GM21619 (cell line): ENCODE measurements around the gene RHOBTB1.

Source experiments
- ATAC-seq: cut with Tn5 transposase; IDR thresholded peaks from one replicate; pipeline ENCODE4 v1.9.1; 2021; ENCODE audit not compliant: unreplicated experiment

The RHOBTB1 gene

DNA sequence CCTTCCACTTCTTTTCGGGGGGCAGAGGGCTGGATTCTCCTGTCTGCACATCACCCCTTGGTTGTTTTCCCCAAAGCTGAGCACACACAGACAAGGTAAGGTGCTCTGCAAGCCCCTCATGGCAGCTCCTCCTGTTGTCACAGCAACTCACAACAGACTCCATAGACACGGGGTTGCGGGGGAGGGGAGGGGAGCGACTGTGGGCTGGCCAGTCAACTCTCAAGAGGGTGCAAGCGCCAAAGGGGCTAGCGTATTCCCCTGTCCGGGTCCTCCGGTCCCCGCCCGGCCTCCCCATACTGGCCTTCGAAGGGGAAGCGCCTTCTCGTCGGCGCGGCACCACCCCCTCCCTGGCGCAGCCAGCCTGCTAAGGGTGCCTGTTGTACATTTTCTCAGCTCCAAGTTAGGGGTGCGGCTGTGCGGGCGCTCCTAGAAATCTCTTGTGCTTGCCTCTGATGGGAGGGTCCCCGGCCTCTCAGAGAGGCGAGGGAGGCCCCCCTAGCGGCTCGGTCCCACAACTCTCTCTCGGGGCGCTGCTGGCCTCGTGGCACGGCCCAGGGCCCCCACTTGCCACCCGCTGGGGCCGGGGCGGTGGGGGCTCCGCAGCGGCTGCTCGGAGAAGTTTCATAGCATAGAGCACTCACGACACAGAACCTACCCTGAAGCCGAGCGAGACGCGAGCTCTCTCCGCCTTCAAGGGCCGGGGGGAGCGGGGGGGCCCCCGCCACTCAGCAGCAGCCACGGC, 498 bp downstream of the RHOBTB1 start:
- peak; percentile 32 for ATAC-seq

DNA sequence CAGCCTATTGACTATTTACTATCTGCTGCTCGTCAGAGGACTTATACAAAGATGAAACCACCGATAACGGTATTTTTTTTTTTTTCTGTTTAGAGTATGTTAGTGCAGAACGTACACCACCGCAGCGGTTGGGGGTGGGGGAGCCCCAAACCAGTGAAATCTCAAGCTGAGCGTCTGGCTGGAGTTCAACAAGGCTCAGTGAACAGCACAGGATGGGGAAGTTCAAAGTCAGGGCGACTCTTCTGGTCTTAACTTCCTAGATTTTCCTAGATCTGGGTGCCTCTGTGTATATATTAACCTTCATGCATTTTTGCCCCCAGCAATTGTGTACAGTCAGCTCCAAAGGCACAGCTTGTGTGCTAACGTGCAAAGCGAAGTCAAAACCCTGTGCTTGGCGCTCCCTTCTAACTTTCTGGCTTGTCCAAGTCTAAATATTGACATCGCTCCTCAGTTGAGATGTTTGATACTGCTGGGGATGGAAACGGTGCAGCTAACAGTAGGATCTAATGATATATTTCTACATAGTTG, 1.1 kb downstream of the RHOBTB1 start:
- ATAC-seq: peak; percentile 55

DNA sequence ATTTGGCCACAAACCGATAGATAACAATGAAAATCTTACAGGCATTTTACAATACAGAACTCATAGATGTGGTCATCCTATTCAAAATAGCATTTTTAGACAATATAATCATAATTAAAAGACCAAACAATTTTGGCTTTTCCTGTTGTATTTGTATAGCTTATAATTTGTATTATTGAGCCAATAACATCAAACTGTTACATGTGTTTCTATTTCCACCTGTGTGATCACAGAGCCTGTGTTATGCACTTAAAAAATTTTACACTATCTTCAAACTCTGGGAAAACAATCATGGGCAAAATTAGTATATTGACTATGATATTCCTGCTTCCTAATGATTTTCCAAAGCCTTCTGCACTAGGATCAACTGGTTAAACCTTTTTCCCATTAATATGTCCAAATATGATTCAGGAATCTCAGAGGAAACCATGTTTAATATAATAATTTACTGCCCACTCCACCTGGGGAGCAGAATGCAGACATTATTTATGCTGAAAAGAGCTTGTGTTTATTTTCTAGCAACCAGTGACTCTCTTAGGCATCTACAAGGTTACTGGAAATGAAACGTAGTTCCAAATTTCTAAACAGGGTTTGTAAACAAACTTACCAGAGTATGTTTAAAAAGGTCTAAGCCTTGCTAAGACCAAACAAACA, 1.7 kb downstream of the RHOBTB1 start:
- no peak for ATAC-seq

DNA sequence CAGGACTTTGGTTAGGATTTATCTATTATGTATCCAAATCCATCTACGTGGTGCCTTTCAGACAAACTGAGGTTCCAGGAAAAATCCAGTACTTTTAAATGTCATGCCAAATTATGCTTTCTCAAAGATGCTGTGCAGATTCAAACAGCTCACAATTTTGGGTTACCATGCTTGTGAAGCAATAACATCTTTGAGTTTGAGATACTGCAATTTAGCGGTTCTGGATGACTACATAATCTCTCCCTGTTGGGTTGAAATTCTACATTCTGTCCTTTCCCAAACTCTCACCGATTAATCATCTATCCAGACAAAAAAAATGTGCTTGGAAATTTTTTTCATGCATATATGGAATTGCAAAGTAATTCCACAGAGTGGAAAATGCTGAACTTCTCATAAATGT, 3.5 kb downstream of the RHOBTB1 start:
- ATAC-seq: no peak

DNA sequence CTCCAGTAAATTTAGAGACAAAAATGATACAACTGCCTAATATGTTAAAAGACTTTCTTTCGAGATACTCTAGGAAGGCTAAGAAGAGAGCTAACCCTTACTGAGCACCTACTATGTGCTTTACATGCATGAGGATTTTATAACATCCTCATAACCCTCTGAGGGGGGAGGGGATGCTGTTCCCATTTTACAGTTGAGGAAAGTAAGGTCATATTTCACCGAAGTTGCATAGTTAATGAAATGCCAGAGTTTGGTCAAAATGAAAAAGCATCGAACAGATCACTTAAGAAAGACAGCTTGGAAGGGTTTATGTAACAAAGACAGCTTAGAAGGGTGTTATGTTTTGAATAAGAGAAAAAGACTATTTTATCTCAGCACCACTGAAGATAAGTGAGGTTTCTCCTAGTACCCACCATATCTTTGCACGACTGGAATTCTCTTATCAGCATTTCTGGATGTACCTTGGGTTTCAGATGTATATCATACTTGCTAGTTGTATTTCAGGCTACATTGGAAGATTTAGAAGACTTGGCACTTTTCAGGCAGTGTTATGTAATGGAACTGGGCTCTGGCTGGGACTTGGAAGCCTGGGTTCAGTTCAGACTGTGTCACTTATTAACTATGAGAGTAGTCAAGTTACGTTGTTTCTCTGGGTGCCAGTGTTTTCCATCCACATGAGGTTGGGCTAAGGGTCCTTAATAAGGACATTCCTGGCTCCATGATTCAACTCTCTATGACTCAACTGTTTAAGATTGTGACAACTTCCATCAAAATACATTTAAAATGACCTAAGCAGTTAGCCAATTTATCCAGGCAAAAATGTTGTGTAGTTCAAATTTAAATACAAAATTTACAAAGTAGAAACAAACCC, 6.0 kb downstream of the RHOBTB1 start:
- ATAC-seq: no peak

DNA sequence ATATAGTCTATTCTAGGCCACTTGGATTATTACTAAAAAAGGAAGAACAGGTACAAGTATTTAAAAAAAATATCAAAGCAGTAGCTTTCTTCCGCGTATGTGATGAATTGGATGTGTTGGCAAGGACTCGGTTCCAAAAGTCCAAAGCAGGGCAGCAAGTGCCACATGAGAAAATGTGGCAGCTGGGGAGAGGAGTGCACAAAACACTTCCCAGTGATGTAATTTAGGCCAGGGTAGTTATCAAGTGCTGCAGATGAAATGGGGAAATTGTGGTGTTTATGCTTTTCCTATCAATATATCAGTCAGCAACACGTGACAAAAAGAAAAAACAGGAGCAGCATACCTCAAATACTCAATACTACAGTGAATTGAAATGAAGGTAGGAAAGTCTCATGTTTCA, 7.0 kb downstream of the RHOBTB1 start:
- no peak for ATAC-seq

DNA sequence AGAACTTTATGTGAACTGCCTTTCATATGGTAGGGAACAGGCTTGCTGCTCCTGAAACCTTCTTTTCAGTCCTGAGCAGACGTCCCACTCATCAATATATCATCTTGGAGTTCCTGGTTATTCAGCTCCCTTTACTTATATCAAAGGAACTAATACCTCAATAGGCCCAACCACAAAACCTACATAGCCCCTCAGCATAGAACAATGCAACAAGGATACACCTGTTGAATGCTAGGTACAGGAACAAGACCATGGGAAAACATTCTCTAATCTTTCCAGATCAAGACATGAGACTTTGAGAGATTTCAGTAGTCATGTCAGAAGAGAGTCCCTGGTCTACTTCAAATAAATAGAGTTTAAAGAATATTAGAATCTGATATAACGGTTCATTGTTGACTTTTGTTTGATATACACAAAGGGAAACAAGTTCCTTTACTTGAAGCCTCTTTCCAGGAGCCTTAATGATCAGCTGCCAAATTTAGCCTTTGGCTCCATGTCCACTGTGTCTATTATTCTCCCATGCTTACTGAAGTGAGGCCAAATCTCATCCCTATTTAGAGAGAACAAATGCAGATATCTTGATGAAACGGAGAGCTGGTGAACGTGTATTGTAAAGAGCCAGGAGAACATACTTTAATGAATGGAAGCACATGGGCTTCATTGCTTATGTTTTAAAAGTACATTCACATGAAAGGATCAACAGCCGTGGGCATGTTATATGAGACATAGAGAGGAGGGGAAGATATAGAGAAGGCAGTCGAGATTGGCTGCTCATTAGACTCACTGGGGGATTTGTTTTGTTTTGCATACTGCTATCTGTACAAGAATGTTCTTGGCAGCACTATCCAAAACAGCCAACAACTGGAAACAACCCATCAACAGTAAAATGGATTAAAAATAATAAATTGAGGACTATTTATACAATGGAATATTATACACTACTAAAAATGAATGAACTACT, 9.5 kb downstream of the RHOBTB1 start:
- ATAC-seq: no peak

DNA sequence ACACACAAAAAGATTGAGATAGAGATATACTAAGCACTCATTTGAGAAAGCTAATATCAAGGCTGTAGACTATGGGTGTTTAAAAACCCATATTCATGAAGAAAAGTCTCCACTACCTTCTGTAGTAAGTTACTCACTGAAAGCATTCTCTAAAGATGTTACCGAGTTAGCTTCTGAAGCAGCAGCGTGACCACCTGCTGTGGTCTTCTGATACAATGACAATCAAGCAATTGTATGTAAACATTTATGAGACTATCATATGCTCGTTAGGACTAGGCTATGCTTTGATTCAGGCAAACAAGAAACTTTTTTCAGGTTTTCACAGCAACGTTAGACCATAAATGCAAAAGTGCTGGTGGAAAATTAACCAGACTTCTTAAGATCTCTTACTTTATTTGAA, 11.2 kb downstream of the RHOBTB1 start:
- no peak for ATAC-seq

DNA sequence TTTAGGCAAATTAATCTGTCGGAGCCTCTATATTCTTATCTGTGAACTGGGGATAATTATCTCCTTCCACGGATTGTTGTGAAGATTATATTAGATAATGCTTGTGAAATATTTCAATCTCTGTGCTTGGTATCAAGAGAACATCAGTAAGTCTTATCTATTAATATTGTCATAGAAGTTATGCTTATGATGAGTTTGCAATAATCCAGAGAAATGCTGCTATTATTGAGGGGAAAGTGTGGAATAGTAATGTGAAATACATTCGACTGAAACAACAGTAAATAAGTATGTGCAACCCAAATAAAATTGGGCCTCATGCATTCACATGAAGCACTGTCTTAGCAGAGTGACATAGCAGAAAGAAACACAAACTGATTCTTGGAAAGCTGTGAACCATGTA, 13.7 kb downstream of the RHOBTB1 start:
- no peak for ATAC-seq

DNA sequence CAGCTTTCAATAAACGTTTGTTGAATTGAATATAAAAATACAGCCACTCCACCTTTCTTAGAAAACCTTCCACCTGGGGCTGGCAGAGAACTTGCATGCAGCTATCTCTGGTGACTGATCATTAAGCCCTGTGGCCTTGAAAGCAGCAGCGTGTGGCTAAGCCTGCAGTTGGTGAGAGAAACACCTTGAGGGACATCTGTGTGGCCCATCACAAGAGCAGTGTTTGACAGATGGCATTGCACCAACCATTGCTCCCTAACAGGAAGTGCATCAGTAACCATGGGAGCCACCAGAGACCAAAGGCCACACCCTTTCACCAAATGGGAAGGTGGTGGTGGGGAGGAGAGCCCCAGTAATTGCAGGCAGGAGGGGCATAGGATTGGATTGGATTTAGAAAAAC, 22.4 kb downstream of the RHOBTB1 start:
- ATAC-seq: no peak

DNA sequence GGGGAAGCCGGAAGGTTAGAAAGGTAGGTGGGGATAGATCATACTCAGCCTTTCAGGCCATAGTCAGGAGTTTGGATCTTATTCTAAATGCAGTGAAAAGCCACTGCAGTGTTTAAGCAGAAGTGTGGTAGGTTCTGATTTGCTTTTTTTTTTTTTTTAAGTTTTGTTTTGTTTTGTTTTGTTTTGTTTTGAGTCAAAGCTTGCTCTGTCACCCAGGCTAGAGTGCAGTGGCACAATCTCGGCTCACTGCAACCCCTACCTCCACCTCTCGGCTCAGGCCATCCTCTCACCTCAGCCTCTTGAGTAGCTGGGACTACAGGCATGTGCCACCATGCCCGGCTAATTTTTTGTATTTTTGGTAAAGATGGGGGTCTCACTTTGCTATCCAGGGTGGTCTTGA, 23.5 kb downstream of the RHOBTB1 start:
- no peak for ATAC-seq

DNA sequence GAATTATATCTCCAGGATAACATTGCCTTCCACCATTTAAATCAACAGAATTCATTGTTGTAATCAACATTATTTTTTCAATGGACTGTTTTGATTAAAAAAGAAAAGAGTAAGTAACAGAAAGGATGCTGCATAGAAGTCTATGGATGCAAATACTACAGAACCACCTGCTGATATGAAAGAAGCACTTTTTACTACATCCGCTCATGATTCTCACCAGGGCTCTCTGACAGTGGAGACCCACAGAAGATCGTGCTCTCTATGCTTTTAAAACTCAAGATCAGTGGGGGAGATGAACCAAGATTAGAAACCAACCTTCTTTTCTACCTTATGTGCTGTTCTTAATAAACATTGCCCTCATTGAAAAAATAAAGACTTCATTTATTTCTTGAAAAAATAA, 24.4 kb downstream of the RHOBTB1 start:
- no peak for ATAC-seq

DNA sequence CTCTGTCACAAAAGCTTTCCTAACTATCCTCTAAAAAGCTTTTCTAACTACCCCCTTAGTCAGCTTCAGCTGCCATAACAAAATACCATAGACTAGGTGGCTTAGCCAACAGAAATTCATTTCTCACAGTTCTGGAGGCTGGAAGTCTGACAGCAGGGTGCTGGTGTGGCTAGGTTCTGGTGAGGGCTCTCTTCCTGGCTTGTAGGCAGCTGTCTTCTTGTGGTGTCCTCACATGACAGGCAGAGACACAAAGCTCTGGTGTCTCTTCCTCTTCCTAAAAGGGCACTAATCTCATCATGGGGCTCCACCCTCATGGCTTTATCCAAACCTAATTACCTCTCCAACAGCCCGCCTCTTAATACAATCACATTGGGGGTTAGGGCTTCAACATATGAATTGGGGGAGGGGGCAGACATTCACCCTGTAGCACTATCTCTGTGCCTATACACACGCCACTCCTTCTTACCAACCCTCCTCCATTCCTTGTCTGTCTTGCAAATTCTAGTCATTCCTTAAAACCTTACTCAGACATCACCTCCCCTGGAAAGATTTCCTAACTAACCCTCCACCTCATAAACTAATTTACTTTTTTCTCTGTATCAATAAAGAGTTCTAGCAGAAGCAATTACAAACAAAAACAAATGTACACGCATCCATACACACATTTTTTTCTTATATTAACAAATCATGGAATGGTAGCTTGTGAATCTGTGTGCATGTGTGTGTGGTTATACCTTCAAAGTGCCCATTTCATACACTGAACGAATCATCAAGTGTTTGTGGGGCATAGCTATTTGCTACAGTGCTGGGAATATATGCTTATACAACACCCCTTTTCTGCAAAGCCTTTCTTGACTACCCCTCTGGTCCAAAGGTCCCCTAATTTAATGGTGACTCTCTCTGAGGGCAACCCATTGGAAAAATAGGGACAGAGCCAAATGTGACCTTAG, 26.4 kb downstream of the RHOBTB1 start:
- no peak for ATAC-seq

DNA sequence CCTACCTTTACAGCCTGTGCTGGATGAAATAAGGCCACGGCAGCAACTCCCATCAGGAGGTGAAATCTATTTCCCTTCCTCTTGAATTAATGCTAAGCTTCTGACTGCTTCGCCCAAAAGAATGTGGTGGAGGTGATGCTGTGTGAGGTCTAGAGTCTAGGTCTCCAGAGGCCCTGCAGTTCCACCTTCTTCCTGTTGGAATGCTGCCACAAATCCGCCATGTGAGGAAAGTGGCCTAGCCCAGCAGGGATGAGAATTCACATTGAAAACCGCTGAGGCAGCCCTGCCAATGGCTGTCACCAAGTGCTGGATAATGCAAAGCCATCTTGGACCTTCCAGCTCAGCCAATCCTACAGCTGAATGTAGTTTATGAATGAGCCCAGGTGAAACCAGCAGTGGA, 28.0 kb downstream of the RHOBTB1 start:
- no peak for ATAC-seq

DNA sequence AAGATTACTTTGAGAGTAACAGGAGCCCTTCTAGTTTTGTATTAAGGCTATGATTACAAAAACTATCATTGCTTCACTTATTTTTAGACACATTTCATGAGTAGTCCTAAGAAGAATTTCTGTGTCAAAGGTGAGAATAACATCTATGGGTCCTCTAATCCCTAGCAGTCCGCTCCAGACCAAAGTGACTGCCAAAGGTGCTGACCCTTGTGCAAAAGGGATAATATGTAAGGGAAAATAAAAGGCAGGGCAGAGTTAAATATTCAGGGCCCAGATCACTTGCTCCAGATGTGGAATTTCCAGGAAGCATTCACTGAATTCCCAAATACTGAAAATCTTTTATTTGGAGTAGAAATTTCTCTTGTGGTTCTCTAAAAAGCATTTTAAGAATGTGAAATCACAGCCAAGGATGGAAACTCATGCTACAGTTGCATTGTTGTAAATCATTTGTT, 29.3 kb downstream of the RHOBTB1 start:
- ATAC-seq: no peak

DNA sequence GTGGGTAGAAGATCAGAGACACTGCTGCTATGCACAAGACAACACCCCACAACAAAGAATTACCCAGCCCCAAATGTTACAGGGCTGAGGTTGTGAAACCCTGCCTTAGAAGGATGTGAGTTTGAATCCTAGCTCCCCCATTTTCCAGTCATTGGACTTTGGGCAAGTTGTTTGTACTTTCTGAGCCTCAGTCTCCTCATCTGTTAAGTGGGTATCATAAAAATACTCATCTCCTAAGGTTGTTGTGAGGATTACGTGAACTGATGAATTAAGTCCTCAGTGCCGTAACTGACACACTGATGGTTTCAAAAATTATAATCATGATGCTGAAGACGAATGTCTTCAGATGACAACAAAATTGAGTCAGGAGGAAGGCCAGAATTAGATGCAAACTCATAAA, 30.3 kb downstream of the RHOBTB1 start:
- no peak for ATAC-seq

DNA sequence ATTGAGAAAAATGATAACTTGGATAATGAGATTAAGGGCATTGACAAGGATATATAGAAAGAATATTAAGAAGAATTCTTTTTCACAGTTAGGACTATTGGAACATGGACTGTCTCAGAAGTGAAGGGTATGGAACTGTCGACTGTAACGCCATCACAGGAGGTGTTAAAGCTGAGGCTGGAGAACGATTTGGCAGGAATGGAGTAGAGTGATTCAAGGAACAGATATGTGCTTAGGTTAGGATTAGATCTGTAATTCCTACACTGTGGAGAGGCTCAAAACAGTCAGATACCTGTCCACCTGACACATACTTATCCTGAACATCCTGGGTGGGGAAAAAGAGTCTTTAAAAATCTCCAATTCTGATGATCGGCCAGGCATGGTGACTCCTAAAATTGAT, 30.9 kb downstream of the RHOBTB1 start:
- ATAC-seq: no peak

DNA sequence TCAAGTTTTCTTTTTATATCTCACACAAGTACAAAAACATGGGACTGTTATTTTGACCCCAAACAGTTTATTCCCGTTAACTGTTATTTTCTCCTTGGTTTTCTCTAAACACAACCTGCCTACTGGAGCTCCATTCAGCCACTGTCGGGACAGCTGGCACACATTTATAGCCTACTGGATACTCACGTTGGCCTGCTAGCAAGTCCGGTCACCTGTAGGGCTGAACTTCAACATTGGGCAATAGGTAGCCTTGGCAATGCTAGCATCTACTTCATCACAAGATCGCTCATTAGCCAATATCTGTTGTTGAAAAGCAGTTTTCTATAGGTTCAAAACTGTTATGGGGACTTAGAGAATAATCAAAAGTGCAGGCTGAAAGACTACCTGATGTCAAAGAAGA, 32.3 kb downstream of the RHOBTB1 start:
- no peak for ATAC-seq

DNA sequence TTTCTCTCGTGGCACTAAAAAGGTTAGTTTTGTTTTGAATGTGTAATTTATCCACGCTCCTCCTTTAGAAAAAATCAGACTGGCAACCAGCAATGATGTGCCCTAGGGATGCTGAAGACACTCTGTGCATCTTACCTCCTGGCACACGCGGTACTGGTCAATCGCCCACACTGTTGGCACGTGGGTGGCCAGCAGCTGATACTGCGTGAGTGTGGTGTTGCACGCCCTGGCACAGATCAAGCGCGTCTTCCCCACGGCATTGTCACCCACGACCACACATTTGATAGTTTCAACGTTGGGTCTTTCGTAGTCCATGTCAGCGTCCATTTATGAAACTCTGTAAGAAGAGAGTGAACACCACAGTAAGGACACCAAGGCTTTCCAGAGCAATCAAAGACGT, 32.8 kb downstream of the RHOBTB1 start:
- ATAC-seq: no peak
